Activated CD8-positive, alpha-beta T cell treated with anti-CD3 and anti-CD28 coated beads, Interleukin-2, amount 10 ng/mL, durations not matched to agents 7 days and 5 days (primary cell): ENCODE results near the gene CHRNA5. TPM values are rescaled to one million over a fixed set of nuclear protein-coding genes. Genes with fewer than 3 reads are reported as not detected.
"Not testable (repeated sequence)": the region's sequence is repeated elsewhere in the genome, so short reads cannot be mapped to it uniquely, and the experiment has no call there.

ENCODE experiments used
- ATAC-seq: fragments of 150-1000 bp; cut with Tn5 transposase; one replicate; pipeline ENCODE4 v1.10.0; 2021; ENCODE audit warnings: moderate library complexity
- CTCF ChIA-PET: fragments of 350-600 bp; sonication (Branson Sonifier 250); formaldehyde crosslinking; loops from one replicate; lab custom pipeline; 2021; ENCODE audit warnings: antibody characterized with exemption; lab: Charles Lee
- POLR2A ChIA-PET: fragments of 350-600 bp; sonication (Branson Sonifier 250); formaldehyde crosslinking; loops from one replicate; lab custom pipeline; 2021; ENCODE audit warnings: antibody characterized with exemption; lab: Charles Lee
- DNase-seq: peaks from one replicate; pipeline ENCODE4 v3.0.0-alpha.2; 2020
- H3K27ac Mint-ChIP-seq: one replicate; pipeline ENCODE4 v1.8.0; 2021; ENCODE audit warnings: mild to moderate bottlenecking, mixed read lengths
- H3K27me3 Mint-ChIP-seq: one replicate; pipeline ENCODE4 v1.8.0; 2021; ENCODE audit warnings: low read depth, mixed read lengths
- H3K36me3 Mint-ChIP-seq: one replicate; pipeline ENCODE4 v1.8.0; 2021; ENCODE audit warnings: low read depth, mixed read lengths
- H3K4me1 Mint-ChIP-seq: one replicate; pipeline ENCODE4 v1.8.0; 2021; ENCODE audit warnings: low read depth, mixed read lengths
- H3K4me3 Mint-ChIP-seq: one replicate; pipeline ENCODE4 v1.8.0; 2021; ENCODE audit warnings: mild to moderate bottlenecking, mixed read lengths
- H3K9me3 Mint-ChIP-seq: one replicate; pipeline ENCODE4 v1.8.0; 2022; ENCODE audit warnings: mixed read lengths; ENCODE audit not compliant: insufficient read depth
- total RNA-seq, 2 experiments: library from RNA; stranded (reverse); gene quantifications; one replicate each; pipeline ENCODE4 v1.2.3, GENCODE V29; 2021

The CHRNA5 gene
- total RNA-seq, 2 experiments from 2014 or later = 2.1 to 2.7 TPM

DNA sequence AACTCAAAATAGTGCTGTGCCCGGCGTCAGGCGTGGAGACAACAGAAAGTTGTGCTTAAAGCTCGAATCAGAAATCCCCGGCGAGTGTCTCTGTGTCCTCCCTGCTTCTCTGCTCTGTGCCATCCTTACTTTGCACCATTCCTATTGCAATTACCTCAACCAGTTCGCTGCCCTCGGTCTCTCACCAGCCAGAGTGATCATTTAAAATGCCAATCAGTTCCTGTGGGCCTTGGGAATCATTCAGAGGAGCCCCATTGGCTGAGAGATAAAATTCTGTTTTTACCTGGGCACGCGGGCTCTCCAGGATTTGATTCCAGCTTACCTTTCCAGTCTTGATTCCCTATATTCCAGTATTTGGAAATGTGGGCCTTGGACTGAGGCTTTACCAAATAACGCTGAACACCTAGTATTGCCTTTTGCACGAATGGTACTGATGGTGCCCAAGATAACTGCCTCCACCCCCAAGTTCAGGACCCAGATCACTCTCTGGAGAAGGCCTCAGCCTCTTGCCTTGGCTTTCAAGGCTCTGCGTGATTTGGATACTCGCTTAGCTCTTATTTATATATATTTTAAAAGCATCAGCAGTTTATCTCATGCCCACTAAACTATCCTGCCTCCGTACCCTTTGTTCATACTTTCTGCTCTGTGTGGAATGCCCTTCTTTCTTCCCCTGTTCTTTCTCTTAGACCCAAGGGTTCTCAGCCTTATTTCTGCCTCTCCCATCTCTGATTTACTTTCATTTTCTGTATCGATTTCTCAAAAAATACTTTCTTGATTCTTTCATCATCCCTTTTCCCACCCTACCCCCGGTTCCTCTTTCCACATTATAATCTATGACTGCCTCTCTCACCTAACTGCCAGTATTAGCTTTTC, 24.2 kb upstream of the CHRNA5 start:
- Mint-ChIP-seq H3K36me3 (peaks cover 45% of the 10 kb centered on the region), H3K9me3 (no peaks in the 10 kb centered on the region), H3K27ac (peak overlapping the region; percentile 91), H3K27me3 (no peaks in the 10 kb centered on the region), H3K4me1 (peaks cover 34% of the 10 kb centered on the region), H3K4me3 (peak overlapping the region; percentile 90)
- DNase-seq = peak; percentile 35
- POLR2A ChIA-PET = interaction anchor here (0.6 to 2.5 kb wide), 18 partner anchors 9 to 551 kb away, joined by 3 to 28 read pairs (median 4); partner anchors contain the start of genes CHRNA5, HYKK, IREB2 and SKIC8
- ATAC-seq = no peak
- CTCF ChIA-PET = interaction anchor here (0.9 to 2.0 kb wide), 6 partner anchors 24 to 276 kb away, joined by 3 to 8 read pairs (median 4); partner anchors contain the start of gene CHRNA5

DNA sequence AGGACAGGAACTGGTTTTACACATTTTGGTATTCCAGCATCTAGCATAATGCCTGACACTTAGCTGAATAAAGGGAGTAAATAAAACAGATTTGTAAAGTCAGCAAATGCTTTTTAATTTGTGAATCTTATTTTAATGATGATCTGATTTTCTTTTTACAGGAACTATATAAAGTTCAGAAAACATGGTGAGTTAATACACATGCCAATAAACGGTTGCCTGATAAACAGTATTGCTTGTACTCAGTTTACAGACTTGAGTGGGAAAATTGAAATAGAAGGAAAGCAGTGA, 23.6 kb upstream of the CHRNA5 start:
- CTCF ChIA-PET = no interaction called here
- Mint-ChIP-seq H3K27ac (peak overlapping the region; percentile 91), H3K4me1 (peaks cover 34% of the 10 kb centered on the region), H3K36me3 (peaks cover 49% of the 10 kb centered on the region), H3K9me3 (no peaks in the 10 kb centered on the region), H3K4me3 (peak overlapping the region; percentile 90), H3K27me3 (no peaks in the 10 kb centered on the region)
- DNase-seq = no peak
- POLR2A ChIA-PET = interaction anchor here (1.2 to 2.5 kb wide), 3 partner anchors 23 to 242 kb away, joined by 4 to 28 read pairs (median 20); partner anchors contain the start of genes CHRNA5, IREB2 and SKIC8
- ATAC-seq = no peak

- peak overlapping the region; percentile 39 for H3K27ac Mint-ChIP-seq
- POLR2A ChIA-PET = interaction anchor here (0.6 kb wide), 1 partner anchor 94 kb away, joined by 3 read pairs; no protein-coding TSS in a partner anchor
- peak overlapping the region; percentile 90 for H3K4me3 Mint-ChIP-seq
- DNase-seq (no peak), ATAC-seq (no peak)
- H3K27me3 Mint-ChIP-seq = no peaks in the 10 kb centered on the region
- H3K36me3 Mint-ChIP-seq = peaks cover 54% of the 10 kb centered on the region
- CTCF ChIA-PET = interaction anchor here (1.4 kb wide), 1 partner anchor 10 kb away, joined by 3 read pairs; no protein-coding TSS in a partner anchor
- no peaks in the 10 kb centered on the region for H3K9me3 Mint-ChIP-seq
- peaks cover 34% of the 10 kb centered on the region for H3K4me1 Mint-ChIP-seq
Measured at GRCh38 chr15:78542647-78543046, 22.7 kb upstream of the CHRNA5 start.

DNA sequence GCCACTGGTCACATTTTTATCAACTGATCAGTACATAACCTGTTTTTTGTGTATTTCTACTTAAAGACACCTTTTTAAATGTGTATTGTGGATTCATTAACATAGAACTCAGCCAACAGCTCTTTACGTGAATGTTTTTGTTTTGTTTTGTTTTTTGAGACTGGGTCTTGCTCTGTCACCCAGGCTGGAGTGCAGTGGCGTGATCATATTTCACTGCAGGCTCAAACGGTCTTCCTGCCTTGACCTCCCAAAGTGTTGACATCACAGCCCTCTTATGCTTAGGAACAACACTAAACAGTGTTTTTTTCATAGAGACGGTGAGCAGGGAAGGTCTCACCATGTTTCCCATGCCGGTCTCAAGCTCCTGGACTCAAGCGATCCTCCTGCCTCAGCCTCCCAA, 15.1 kb upstream of the CHRNA5 start:
- no peak overlapping the region for H3K27ac Mint-ChIP-seq
- no peaks in the 10 kb centered on the region for H3K9me3 Mint-ChIP-seq
- POLR2A ChIA-PET = interaction anchor here (0.9 to 1.2 kb wide), 2 partner anchors 10 to 15 kb away, joined by 4 to 7 read pairs; partner anchors contain the start of genes CHRNA5 and PSMA4
- H3K4me3 Mint-ChIP-seq = no peak overlapping the region
- peaks cover 46% of the 10 kb centered on the region for H3K36me3 Mint-ChIP-seq
- ATAC-seq = no peak
- peaks cover 1% of the 10 kb centered on the region for H3K4me1 Mint-ChIP-seq
- CTCF ChIA-PET = interaction anchor here (1.4 kb wide), 1 partner anchor 16 kb away, joined by 5 read pairs; the partner anchor contains the start of gene CHRNA5
- no peaks in the 10 kb centered on the region for H3K27me3 Mint-ChIP-seq
- DNase-seq = no peak

- Mint-ChIP-seq H3K9me3 (no peaks in the 10 kb centered on the region), H3K36me3 (peaks cover 40% of the 10 kb centered on the region), H3K27me3 (no peaks in the 10 kb centered on the region), H3K27ac (no peak overlapping the region), H3K4me3 (no peak overlapping the region), H3K4me1 (no peaks in the 10 kb centered on the region)
- CTCF ChIA-PET = no interaction called here
- DNase-seq = no peak
- POLR2A ChIA-PET = interaction anchor here (0.5 to 1.0 kb wide), 3 partner anchors 11 to 597 kb away, joined by 3 to 4 read pairs (median 3); partner anchors contain the start of genes CHRNA5 and PSMA4
- no peak for ATAC-seq
Measured at GRCh38 chr15:78550815-78551214, 14.5 kb upstream of the CHRNA5 start.

GRCh38 chr15:78551902-78552301, 13.4 kb upstream of the CHRNA5 start:
- Mint-ChIP-seq H3K36me3 (peaks cover 31% of the 10 kb centered on the region), H3K27ac (no peak overlapping the region), H3K4me3 (no peak overlapping the region), H3K9me3 (no peaks in the 10 kb centered on the region), H3K27me3 (no peaks in the 10 kb centered on the region), H3K4me1 (no peaks in the 10 kb centered on the region)
- CTCF ChIA-PET = interaction anchor here (1.2 kb wide), 1 partner anchor 9 kb away, joined by 3 read pairs; no protein-coding TSS in a partner anchor
- DNase-seq (no peak), ATAC-seq (no peak)
- POLR2A ChIA-PET = interaction anchor here (1.3 kb wide), 1 partner anchor 13 kb away, joined by 3 read pairs; the partner anchor contains the start of gene CHRNA5

DNA sequence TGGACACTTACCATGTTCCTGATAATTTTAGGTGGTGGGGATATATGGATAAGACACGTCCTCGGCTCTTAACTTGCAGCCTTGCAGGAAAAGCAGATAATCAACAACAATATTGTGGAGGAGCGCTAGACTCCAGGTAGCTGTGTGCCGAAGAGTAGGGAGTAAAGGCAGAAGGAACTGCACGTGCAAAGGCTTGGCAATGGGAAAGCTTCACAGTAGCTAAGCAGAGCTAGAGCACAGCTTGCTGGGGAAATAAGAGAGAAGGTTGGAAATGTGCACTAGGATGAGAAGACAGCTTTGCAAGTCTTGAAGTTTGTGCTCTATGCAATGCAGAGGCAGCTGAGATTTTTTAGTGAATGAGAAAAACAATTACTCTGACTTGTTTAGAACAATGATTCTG, 12.7 kb upstream of the CHRNA5 start:
- H3K4me3 Mint-ChIP-seq = no peak overlapping the region
- no peaks in the 10 kb centered on the region for H3K4me1 Mint-ChIP-seq
- DNase-seq (no peak), ATAC-seq (no peak)
- peaks cover 28% of the 10 kb centered on the region for H3K36me3 Mint-ChIP-seq
- no peak overlapping the region for H3K27ac Mint-ChIP-seq
- ChIA-PET CTCF (interaction anchor here (1.2 kb wide), 1 partner anchor 9 kb away, joined by 3 read pairs; no protein-coding TSS in a partner anchor), POLR2A (interaction anchor here (1.3 kb wide), 1 partner anchor 12 kb away, joined by 3 read pairs; the partner anchor contains the start of gene CHRNA5)
- no peaks in the 10 kb centered on the region for H3K9me3 Mint-ChIP-seq
- no peaks in the 10 kb centered on the region for H3K27me3 Mint-ChIP-seq

DNA sequence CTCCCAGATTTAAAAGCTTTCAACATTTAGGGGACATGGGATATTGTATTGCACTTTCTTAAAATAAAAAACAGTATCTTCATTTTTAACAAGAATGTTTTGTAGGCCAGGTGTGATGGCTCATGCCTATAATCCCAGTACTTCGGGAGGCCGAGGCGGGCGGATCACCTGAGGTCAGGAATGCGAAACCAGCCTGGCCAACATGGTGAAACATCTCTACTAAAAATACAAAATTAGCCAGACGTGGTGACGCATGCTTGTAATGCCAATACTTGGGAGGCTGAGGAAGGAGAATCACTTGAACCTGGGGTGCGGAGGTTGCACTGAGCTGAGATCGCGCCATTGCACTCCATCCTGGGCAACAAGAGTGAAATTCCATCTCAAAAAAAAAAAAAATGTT, 5.1 kb upstream of the CHRNA5 start:
- H3K36me3 Mint-ChIP-seq, H3K4me3 Mint-ChIP-seq, DNase-seq, H3K9me3 Mint-ChIP-seq, POLR2A ChIA-PET, CTCF ChIA-PET, ATAC-seq, H3K27ac Mint-ChIP-seq, H3K27me3 Mint-ChIP-seq, H3K4me1 Mint-ChIP-seq: not testable (repeated sequence)

DNA sequence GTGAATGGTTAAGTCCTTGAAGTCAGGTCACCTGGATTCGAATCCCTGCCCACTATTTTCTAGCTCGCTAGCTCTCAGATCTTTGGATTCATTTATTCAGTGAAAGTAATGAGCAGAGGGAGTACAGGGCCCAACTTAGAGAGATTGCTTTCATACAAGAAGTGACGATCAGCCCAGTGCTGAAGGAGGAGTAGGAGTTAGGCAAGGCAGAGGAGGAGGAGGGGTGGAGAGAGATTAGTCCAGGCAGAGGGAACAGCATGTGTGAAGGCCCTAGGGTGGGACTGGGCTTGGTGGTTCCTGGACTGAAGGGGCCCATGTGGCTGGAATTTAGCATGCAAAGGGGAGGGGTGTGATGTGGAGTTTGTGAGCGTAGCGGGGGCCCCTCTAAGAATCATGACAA, 3.8 kb upstream of the CHRNA5 start:
- no peak for DNase-seq
- ChIA-PET POLR2A (no interaction called here), CTCF (no interaction called here)
- Mint-ChIP-seq H3K4me3 (no peak overlapping the region), H3K36me3 (no peaks in the 10 kb centered on the region), H3K9me3 (no peaks in the 10 kb centered on the region), H3K27ac (no peak overlapping the region), H3K4me1 (peaks cover 19% of the 10 kb centered on the region), H3K27me3 (peaks cover 15% of the 10 kb centered on the region)
- ATAC-seq = no peak

- no peak overlapping the region for H3K27ac Mint-ChIP-seq
- H3K4me1 Mint-ChIP-seq = peaks cover 21% of the 10 kb centered on the region
- H3K27me3 Mint-ChIP-seq = peaks cover 24% of the 10 kb centered on the region
- POLR2A ChIA-PET = no interaction called here
- ATAC-seq = no peak
- H3K4me3 Mint-ChIP-seq = no peak overlapping the region
- CTCF ChIA-PET = no interaction called here
- H3K9me3 Mint-ChIP-seq = no peaks in the 10 kb centered on the region
- no peak for DNase-seq
- H3K36me3 Mint-ChIP-seq = no peaks in the 10 kb centered on the region
Measured at GRCh38 chr15:78563092-78563491, 2.2 kb upstream of the CHRNA5 start.

GRCh38 chr15:78564743-78565096, 600 bp upstream of the CHRNA5 start:
- Mint-ChIP-seq H3K9me3 (no peaks in the 10 kb centered on the region), H3K27ac (no peak overlapping the region), H3K36me3 (no peaks in the 10 kb centered on the region), H3K4me3 (peak overlapping the region; percentile 82), H3K4me1 (peaks cover 21% of the 10 kb centered on the region), H3K27me3 (peaks cover 27% of the 10 kb centered on the region)
- ATAC-seq (peak; percentile 24), DNase-seq (no peak)
- POLR2A ChIA-PET = interaction anchor here (1.0 to 3.3 kb wide), 3 partner anchors 12 to 24 kb away, joined by 3 to 20 read pairs (median 5); partner anchors contain the start of gene PSMA4
- CTCF ChIA-PET = interaction anchor here (0.9 to 1.9 kb wide), 6 partner anchors 19 to 265 kb away, joined by 3 to 8 read pairs (median 4); partner anchors contain the start of genes PSMA4 and SKIC8
